H1 (cell line): Measurements from ENCODE around the gene C22orf39. TPM values are rescaled to one million over a fixed set of nuclear protein-coding genes. Genes with fewer than 3 reads are reported as not detected.

Experiments used
- CTCF ChIA-PET: fragments of 300-600 bp; sonication (Branson Sonifier 250); formaldehyde crosslinking; loops from one replicate; lab custom pipeline; 2021; ENCODE audit not compliant: partially characterized antibody; lab: Charles Lee
- POLR2A ChIA-PET: fragments of 300-600 bp; sonication (Branson Sonifier 250); formaldehyde crosslinking; loops from one replicate; lab custom pipeline; 2021; ENCODE audit warnings: inconsistent platforms; ENCODE audit not compliant: partially characterized antibody; lab: Charles Lee
- DNase-seq, 2 experiments: peaks; one replicate each; pipeline versions ENCODE4 v3.0.0 to v3.0.0-alpha.2; 2010 to 2022; ENCODE audit warnings: low spot score in 2 of 2, low read depth in 1 of 2, mixed read lengths in 1 of 2
- FAIRE-seq: peaks from 2 replicates; lab custom pipeline; 2011; peaks lifted over from hg19 to GRCh38; lab: Jason Lieb, UNC
- H2AFZ ChIP-seq: 2 replicates; pipeline ENCODE4 v1.8.1; 2012; ENCODE audit warnings: low read length, inconsistent platforms
- H2AK5ac ChIP-seq: 2 replicates; pipeline ENCODE4 v1.6.1; 2013; ENCODE audit warnings: low read depth, low read length
- H2BK120ac ChIP-seq: replicated peaks from 2 replicates; pipeline ENCODE3; 2013; ENCODE audit warnings: low read depth, low read length, inconsistent platforms
- H2BK12ac ChIP-seq: 2 replicates; pipeline ENCODE4 v1.6.1; 2013; ENCODE audit warnings: low read depth, low read length
- H2BK15ac ChIP-seq: 2 replicates; pipeline ENCODE4 v1.6.1; 2013; ENCODE audit warnings: low read length
- H2BK20ac ChIP-seq: 2 replicates; pipeline ENCODE4 v1.6.1; 2013; ENCODE audit warnings: low read length
- H2BK5ac ChIP-seq: 2 replicates; pipeline ENCODE4 v1.6.1; 2013; ENCODE audit warnings: low read depth, low read length
- H3K14ac ChIP-seq: 2 replicates; pipeline ENCODE4 v1.6.1; 2013; ENCODE audit warnings: inconsistent platforms; ENCODE audit not compliant: insufficient read length
- H3K18ac ChIP-seq: 2 replicates; pipeline ENCODE4 v1.6.1; 2013; ENCODE audit warnings: low read length; ENCODE audit errors: extremely low read depth
- H3K23ac ChIP-seq: 2 replicates; pipeline ENCODE4 v1.6.1; 2013; ENCODE audit warnings: inconsistent platforms; ENCODE audit not compliant: insufficient read length
- H3K23me2 ChIP-seq: 2 replicates; pipeline ENCODE4 v1.6.1; 2013; ENCODE audit warnings: low read depth, low read length
- H3K27ac ChIP-seq: 2 replicates; pipeline ENCODE4 v1.6.1; 2011; ENCODE audit warnings: low read depth, low read length, inconsistent platforms
- H3K27me3 ChIP-seq, 4 experiments: replicated peaks in 1 of 4; 1 replicate in 1 of 4; 2 replicates in 3 of 4; pipeline versions ENCODE4 v1.6.1 to v1.8.1; 2011 to 2013; ENCODE audit warnings: low read length in 3 of 4, mild to moderate bottlenecking in 3 of 4, inconsistent platforms in 2 of 4, mixed read lengths in 2 of 4, moderate library complexity in 1 of 4; ENCODE audit not compliant: control insufficient read depth in 3 of 4, insufficient read depth in 3 of 4; ENCODE audit errors: extremely low read depth in 1 of 4
- H3K36me3 ChIP-seq, 4 experiments: 2 replicates each; pipeline versions ENCODE4 v1.6.1 to v1.8.1; 2011 to 2013; ENCODE audit warnings: mild to moderate bottlenecking in 4 of 4, low read length in 3 of 4, moderate library complexity in 2 of 4, control low read depth in 1 of 4, inconsistent platforms in 1 of 4; ENCODE audit not compliant: insufficient read depth in 4 of 4, control insufficient read depth in 2 of 4
- H3K4ac ChIP-seq: replicated peaks from 2 replicates; pipeline ENCODE3; 2013; ENCODE audit warnings: low read length, low read depth, mixed read lengths, inconsistent platforms; ENCODE audit not compliant: insufficient read length
- H3K4me1 ChIP-seq, 4 experiments: replicated peaks in 1 of 4; 1 replicate in 1 of 4; 2 replicates in 3 of 4; pipeline versions ENCODE4 v1.6.1 to v1.8.1; 2011 to 2013; ENCODE audit warnings: low read length in 3 of 4, inconsistent platforms in 2 of 4, mixed read lengths in 1 of 4; ENCODE audit not compliant: insufficient read depth in 4 of 4, control insufficient read depth in 3 of 4
- H3K4me2 ChIP-seq, 2 experiments: 2 replicates each; pipeline versions ENCODE4 v1.6.1 to v1.8.1; 2011 to 2013; ENCODE audit warnings: low read depth in 2 of 2, low read length in 2 of 2, control low read depth in 1 of 2, inconsistent platforms in 1 of 2, mild to moderate bottlenecking in 1 of 2; ENCODE audit not compliant: insufficient read depth in 1 of 2
- H3K4me3 ChIP-seq, 4 experiments: fragments of 200-600, 300-600 bp in 1 of 4; sonication (generic), shearing (Covaris generic), sonication (Bioruptor Twin) in 1 of 4; 2 replicates each; pipeline versions ENCODE4 v1.5.1 to v1.8.1; 2011 to 2016; ENCODE audit warnings: low read length in 4 of 4, low read depth in 3 of 4, control low read depth in 2 of 4, inconsistent platforms in 2 of 4, mild to moderate bottlenecking in 2 of 4, mixed read lengths in 1 of 4, moderate library complexity in 1 of 4; ENCODE audit not compliant: insufficient read depth in 2 of 4; ENCODE audit errors: extremely low read depth in 1 of 4
- H3K56ac ChIP-seq: replicated peaks from 2 replicates; pipeline ENCODE3; 2013; ENCODE audit warnings: low read depth, mild to moderate bottlenecking, mixed read lengths, low read length, inconsistent platforms; ENCODE audit not compliant: insufficient read length
- H3K79me1 ChIP-seq: 2 replicates; pipeline ENCODE4 v1.6.1; 2013; ENCODE audit warnings: low read depth, low read length, control low read depth
- H3K79me2 ChIP-seq, 2 experiments: 2 replicates each; pipeline versions ENCODE4 v1.6.1 to v1.8.1; 2012 to 2013; ENCODE audit warnings: low read length in 2 of 2, mild to moderate bottlenecking in 2 of 2, inconsistent platforms in 1 of 2; ENCODE audit not compliant: insufficient read depth in 2 of 2, control insufficient read depth in 1 of 2
- H3K9ac ChIP-seq, 4 experiments: replicated peaks in 1 of 4; 1 replicate in 1 of 4; 2 replicates in 3 of 4; pipeline versions ENCODE4 v1.6.1 to v1.8.1; 2011 to 2013; ENCODE audit warnings: low read depth in 3 of 4, low read length in 3 of 4, control low read depth in 2 of 4, mild to moderate bottlenecking in 2 of 4, moderate library complexity in 2 of 4, inconsistent platforms in 1 of 4; ENCODE audit errors: extremely low read depth in 1 of 4
- H3K9me3 ChIP-seq, 2 experiments: 2 replicates each; pipeline versions ENCODE4 v1.6.1 to v1.8.1; 2012 to 2013; ENCODE audit warnings: mild to moderate bottlenecking in 2 of 2, moderate library complexity in 2 of 2, control low read depth in 1 of 2, inconsistent platforms in 1 of 2, low read depth in 1 of 2, low read length in 1 of 2, mixed read lengths in 1 of 2; ENCODE audit not compliant: insufficient read depth in 2 of 2
- H4K20me1 ChIP-seq, 2 experiments: replicated peaks in 1 of 2; 2 replicates each; pipeline versions ENCODE3 to v1.8.1; 2011 to 2013; ENCODE audit warnings: inconsistent platforms in 2 of 2, low read length in 2 of 2, mild to moderate bottlenecking in 1 of 2; ENCODE audit not compliant: insufficient read depth in 2 of 2, control insufficient read depth in 1 of 2
- H4K5ac ChIP-seq: 2 replicates; pipeline ENCODE4 v1.6.1; 2013; ENCODE audit warnings: low read length, low read depth, mixed read lengths, inconsistent platforms; ENCODE audit not compliant: insufficient read length
- H4K8ac ChIP-seq: 2 replicates; pipeline ENCODE4 v1.8.0; 2013; ENCODE audit warnings: mild to moderate bottlenecking, moderate library complexity, low read length, inconsistent platforms; ENCODE audit not compliant: insufficient read depth; ENCODE audit errors: extremely low read depth
- H4K91ac ChIP-seq: replicated peaks from 2 replicates; pipeline ENCODE3; 2013; ENCODE audit warnings: low read length, mixed read lengths, inconsistent platforms; ENCODE audit not compliant: insufficient read length
- BACH1 ChIP-seq: IDR thresholded peaks from 2 replicates; pipeline ENCODE4 v1.6.1; 2012; ENCODE audit warnings: low read length, improper control_type of control experiment
- CHD1 ChIP-seq: IDR thresholded peaks from 2 replicates; pipeline ENCODE4 v1.6.1; 2012; ENCODE audit warnings: low read depth, low read length, improper control_type of control experiment
- CTBP2 ChIP-seq: IDR thresholded peaks from 2 replicates; pipeline ENCODE4 v1.7.0; 2011; ENCODE audit warnings: borderline replicate concordance, mild to moderate bottlenecking, moderate library complexity, mixed read lengths, low read length; ENCODE audit not compliant: insufficient read depth, insufficient read length
- JUND ChIP-seq: IDR thresholded peaks from 2 replicates; pipeline ENCODE4 v1.6.1; 2011; ENCODE audit warnings: mild to moderate bottlenecking, improper control_type of control experiment, low read length
- MAX ChIP-seq: IDR thresholded peaks from 2 replicates; pipeline ENCODE4 v1.6.1; 2012; ENCODE audit warnings: inconsistent platforms
- POLR2A ChIP-seq, 2 experiments: IDR thresholded peaks; 1 replicate in 1 of 2; 2 replicates in 1 of 2; pipeline ENCODE4 v1.6.1; 2011; ENCODE audit warnings: low read depth in 2 of 2, low read length in 2 of 2, mild to moderate bottlenecking in 2 of 2; ENCODE audit errors: control extremely low read depth in 1 of 2
- POLR2AphosphoS5 ChIP-seq: IDR thresholded peaks from 2 replicates; pipeline ENCODE4 v1.6.1; 2011; ENCODE audit warnings: low read depth, low read length
- RAD21 ChIP-seq, 2 experiments: IDR thresholded peaks in 1 of 2; conservative IDR thresholded peaks in 1 of 2; 2 replicates each; pipeline ENCODE4 v1.6.1; 2011; ENCODE audit warnings: low read depth in 2 of 2, low read length in 2 of 2, improper control_type of control experiment in 1 of 2, inconsistent platforms in 1 of 2, mild to moderate bottlenecking in 1 of 2, moderate library complexity in 1 of 2
- SIRT6 ChIP-seq: IDR thresholded peaks from one replicate; pipeline ENCODE4 v1.7.1; 2012; ENCODE audit warnings: low read length, inconsistent platforms
- TAF1 ChIP-seq: IDR thresholded peaks from 2 replicates; pipeline ENCODE4 v1.6.1; 2011; ENCODE audit warnings: mild to moderate bottlenecking, low read depth, low read length
- TAF7 ChIP-seq: optimal IDR thresholded peaks from 2 replicates; pipeline ENCODE3; 2011; ENCODE audit warnings: low read depth, mild to moderate bottlenecking, inconsistent platforms, low read length, moderate library complexity, borderline replicate concordance
- TBP ChIP-seq: IDR thresholded peaks from 2 replicates; pipeline ENCODE4 v1.6.1; 2011; ENCODE audit warnings: low read depth, low read length, improper control_type of control experiment
- YY1 ChIP-seq: IDR thresholded peaks from 2 replicates; pipeline ENCODE4 v1.6.1; 2011; ENCODE audit warnings: low read depth, mild to moderate bottlenecking, low read length
- WGBS, 2 experiments: shearing (Covaris generic) in 1 of 2; methylation state at CpG; one replicate each; pipeline versions ENCODE4 v1.1.6 to v1.1.7; 2013 to 2015; ENCODE audit warnings: low lambda C conversion rate in 2 of 2, mixed read lengths in 2 of 2, inconsistent platforms in 1 of 2, low coverage in 1 of 2, missing lambda C conversion rate in 1 of 2; ENCODE audit not compliant: insufficient replicate concordance in 2 of 2, insufficient coverage in 1 of 2, insufficient read length in 1 of 2; ENCODE audit errors: extremely low coverage in 1 of 2, missing lambda C conversion rate in 1 of 2; 5-methylcytosine and 5-hydroxymethylcytosine counted together
- polyA plus RNA-seq, 7 experiments: library from polyadenylated mRNA; depleted of rRNA in 3 of 7; stranded (reverse) in 5 of 7; unstranded in 2 of 7; fragments of >200 nt in 5 of 7; fragments of 200-250 nt in 2 of 7; gene quantifications; 1 replicate in 5 of 7; 2 replicates in 1 of 7; 4 replicates in 1 of 7; pipeline versions ENCODE4 v1.2.1 to v1.2.3, GENCODE V29; 2011 to 2013; ENCODE audit warnings: missing spikeins in 2 of 7, mixed read lengths in 2 of 7
- total RNA-seq: library from RNA; stranded (reverse); fragmentation: NEBNext Ultra II Directional; extraction: Animal tissue kit (Norgen Biotek cat#: 25700); gene quantifications from 2 replicates; pipeline ENCODE4 v1.2.1, GENCODE V29; 2021

C22orf39 gene
- total and polyA plus RNA-seq, 2 of the 8 experiments (the other 6 are each of a cell fraction or from before 2014, with no cell fraction given): 22.7 to 27.7 TPM

- H2BK20ac ChIP-seq: no peak within 1 kb of the TSS
- TF ChIP-seq SIRT6 (no peak), TAF7 (peak; percentile 94), JUND (no peak), RAD21 (IDR thresholded peaks at IDR 0.05 in 1 of 2, conservative IDR thresholded peaks at IDR 0.05 in 1 of 2; ENCODE audit: low read depth in 2 of 2, low read length in 2 of 2) (no peak), TBP (peak; percentile 87), CTBP2 (no peak), YY1 (peak; percentile 67; the same call in 1 of the 2 replicates), BACH1 (no peak), TAF1 (peak; percentile 95), MAX (peak; percentile 60), CHD1 (no peak), POLR2AphosphoS5 (peak; percentile 76), POLR2A (IDR thresholded peaks at IDR 0.05; ENCODE audit: control extremely low read depth in 1 of 2, low read depth in 2 of 2, low read length in 2 of 2) (no peak; a peak in 1 of 3 replicates)
Measured at GRCh38 chr22:19431649-19432132, 15.8 kb downstream of the C22orf39 start, which contains the start of gene HIRA. Gene HIRA (minus strand): TSS chr22:19431733. CDS start chr22:19431476, 257 bp downstream.

More at GRCh38 chr22:19431649-19432132, 15.8 kb downstream of the C22orf39 start, which contains the start of gene HIRA:
- Histone ChIP-seq H3K79me1 (peaks cover 8% of the 10 kb centered on the region; the same call in 1 of the 2 replicates), H2BK5ac (peak within 1 kb of the TSS; percentile 36), H3K23me2 (peaks cover 11% of the 10 kb centered on the region), H3K27ac (peak within 1 kb of the TSS; percentile 66), H2AFZ (peak within 1 kb of the TSS; percentile 86; the same call in 1 of the 2 replicates), H3K9me3 (no peaks in the 10 kb centered on the region), H4K8ac (peak within 1 kb of the TSS; percentile 98), H3K4me2 (peak within 1 kb of the TSS; percentile 58 to 98), H3K4ac (peak within 1 kb of the TSS; percentile 47), H2BK15ac (0 out of 2 replicates have a peak within 1 kb of the TSS, but pooled peaks have one; percentile 95), H3K23ac (no peak within 1 kb of the TSS), H2BK12ac (0 out of 2 replicates have a peak within 1 kb of the TSS, but pooled peaks have one; percentile 60), H3K18ac (peak within 1 kb of the TSS; percentile 95), H3K4me3 (peak within 1 kb of the TSS; percentile 77 to 89 (median 81)), H3K4me1 (peaks cover 0 to 9% (median 4%) of the 10 kb centered on the region in 4 experiments; a peak in 5 of 7 replicates), H4K91ac (peak within 1 kb of the TSS; percentile 84), H3K56ac (peak within 1 kb of the TSS; percentile 92), H3K9ac (peak within 1 kb of the TSS; percentile 86 to 98 (median 90)), H2BK120ac (peak within 1 kb of the TSS; percentile 45), H3K27me3 (no peaks in the 10 kb centered on the region), H2AK5ac (no peak within 1 kb of the TSS; the same call in 1 of the 2 replicates), H3K36me3 (peaks cover 3 to 11% (median 9%) of the 10 kb centered on the region in 4 experiments; a peak in 5 of 8 replicates), H3K14ac (no peak within 1 kb of the TSS), H4K5ac (peak within 1 kb of the TSS; percentile 92), H3K79me2 (peaks cover 30 to 44% of the 10 kb centered on the region in 2 experiments), H4K20me1 (peaks cover 15 to 22% of the 10 kb centered on the region in 2 experiments)
- POLR2A ChIA-PET: interaction anchor here (0.8 to 7.9 kb wide), 16 partner anchors 8 to 257 kb away, joined by 3 to 127 read pairs (median 4); partner anchors contain the start of genes C22orf39, CDC45, CLTCL1 and SLC25A1
- no peak for FAIRE-seq
- CTCF ChIA-PET: interaction anchor here (0.5 kb wide), 1 partner anchor 870 kb away, joined by 3 read pairs; no protein-coding TSS in a partner anchor
- 3% methylated on average over 34 of the region's 66 CpGs; no CpG with 5 or more reads in 1 of the 2 experiments for WGBS, 2 experiments
- DNase-seq: peak in 1 of 2 experiments; percentile 96
